SK-N-SH treated with all-trans-retinoic acid at 6 μM for 48 hours (cell line): ENCODE measurements around the gene MMP7.

Experiments used
- ARNTL ChIP-seq: fragments of 450-650 bp; formaldehyde crosslinking; IDR thresholded peaks from 2 replicates; pipeline ENCODE4 v1.5.0; 2020; ENCODE audit warnings: low read depth, mild to moderate bottlenecking, moderate library complexity, borderline replicate concordance
- BACH2 ChIP-seq: fragments of 250-450 bp; sonication (Bioruptor Pico); IDR thresholded peaks from 2 replicates; pipeline ENCODE4 v1.9.0; 2021; ENCODE audit warnings: mild to moderate bottlenecking, borderline replicate concordance
- ZFP3 ChIP-seq: fragments of 250-450 bp; sonication (Bioruptor Pico); IDR thresholded peaks from 2 replicates; pipeline ENCODE4 v1.5.0; 2020; ENCODE audit warnings: mild to moderate bottlenecking, moderate library complexity

GRCh38 chr11:102546923-102547471, 16.4 kb upstream of the MMP7 start:
- TF ChIP-seq BACH2 (CRISPR knock-in tag) (no peak), ARNTL (CRISPR knock-in tag) (no peak), ZFP3 (CRISPR knock-in tag) (no peak)
